Type B pancreatic cell (in vitro differentiated cells): ENCODE measurements around the gene SELPLG. TPM values are rescaled to one million over a fixed set of nuclear protein-coding genes. Genes with fewer than 3 reads are reported as not detected.

Source experiments
- DNase-seq: peaks from one replicate; pipeline ENCODE4 v3.0.0; 2021; ENCODE audit warnings: mixed read lengths; ENCODE audit not compliant: unreplicated experiment; ENCODE audit errors: extremely low spot score
- H3K27ac Mint-ChIP-seq: 2 replicates; pipeline ENCODE4 v1.8.0; 2021; ENCODE audit warnings: mild to moderate bottlenecking, mixed read lengths
- H3K27me3 Mint-ChIP-seq: 2 replicates; pipeline ENCODE4 v1.8.0; 2021; ENCODE audit warnings: mixed read lengths
- H3K36me3 Mint-ChIP-seq: 2 replicates; pipeline ENCODE4 v1.8.0; 2021; ENCODE audit warnings: mixed read lengths
- H3K4me1 Mint-ChIP-seq: one replicate; pipeline ENCODE4 v1.8.0; 2021; ENCODE audit warnings: mixed read lengths; ENCODE audit not compliant: unreplicated experiment
- H3K4me3 Mint-ChIP-seq: 2 replicates; pipeline ENCODE4 v1.8.0; 2021; ENCODE audit warnings: mild to moderate bottlenecking, mixed read lengths
- H3K9me3 Mint-ChIP-seq: 2 replicates; pipeline ENCODE4 v1.8.0; 2021; ENCODE audit warnings: mixed read lengths
- total RNA-seq: library from RNA; stranded (reverse); gene quantifications from 2 replicates; pipeline ENCODE4 v1.2.1, GENCODE V29; 2021; ENCODE audit warnings: low replicate concordance
- TF ChIP-seq, protein P1 (sequence below): fragments of 200-600 bp; sonication (generic); conservative IDR thresholded peaks from 2 replicates; pipeline ENCODE4 v1.5.0; 2021; ENCODE audit warnings: antibody characterized with exemption, mild to moderate bottlenecking

Gene SELPLG
- total RNA-seq, 1 donor from 2014 or later = 0.48 TPM

DNA sequence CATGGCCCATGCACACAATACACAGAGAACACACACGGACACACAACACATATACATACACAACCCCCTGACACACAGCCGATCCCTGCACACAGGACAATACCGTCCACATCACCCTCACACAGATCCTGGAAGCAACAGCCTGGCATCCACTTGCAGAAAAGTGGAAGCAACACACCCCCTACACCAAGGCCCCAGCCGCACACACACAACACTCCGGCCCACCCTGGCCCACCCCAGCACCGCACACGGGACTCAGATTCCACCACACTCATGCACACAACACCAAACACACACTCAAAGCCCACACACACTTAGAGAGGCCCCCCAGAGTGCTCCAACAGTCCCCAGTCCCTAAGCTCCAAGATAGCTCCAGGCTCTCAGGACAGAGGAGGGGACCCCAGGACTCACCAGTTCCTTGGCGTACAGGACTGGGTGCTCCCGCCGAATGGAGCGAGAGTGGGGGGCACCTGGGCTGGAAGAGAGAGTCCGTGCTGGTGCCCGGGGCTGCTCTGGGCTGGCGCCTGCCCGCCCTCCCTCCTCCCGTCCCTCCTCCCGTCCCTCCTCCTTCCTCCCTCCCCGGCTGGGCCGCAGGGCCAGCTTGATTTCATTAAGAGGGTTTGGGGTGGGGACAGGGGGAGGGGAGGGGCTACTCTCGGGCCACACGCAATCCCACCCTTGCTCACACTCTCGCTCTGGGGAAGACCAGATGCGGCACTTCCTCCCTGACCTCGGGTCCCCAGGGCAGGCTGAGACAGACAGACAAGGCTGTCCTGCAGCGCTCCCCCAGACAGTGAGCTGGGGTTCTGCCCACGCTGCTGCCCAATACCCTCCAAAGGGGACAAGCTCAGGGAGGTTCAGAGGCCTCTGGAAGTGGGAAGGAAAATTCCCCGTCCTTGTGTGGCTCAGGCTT, 35.9 kb downstream of the SELPLG start, which contains the start of gene TMEM119:
Gene TMEM119 (minus strand): TSS at position 526 of the 913 bp plus-strand sequence. CDS start 5,701 bp downstream, outside the sequence.
- peak within 1 kb of the TSS; percentile 7 for H3K27ac Mint-ChIP-seq
- DNase-seq = no peak
- H3K36me3 Mint-ChIP-seq = no peaks in the 10 kb centered on the region
- H3K4me3 Mint-ChIP-seq = peak within 1 kb of the TSS; percentile 85
- peaks cover 7% of the 10 kb centered on the region for H3K4me1 Mint-ChIP-seq
- TF ChIP-seq, protein P1, sequence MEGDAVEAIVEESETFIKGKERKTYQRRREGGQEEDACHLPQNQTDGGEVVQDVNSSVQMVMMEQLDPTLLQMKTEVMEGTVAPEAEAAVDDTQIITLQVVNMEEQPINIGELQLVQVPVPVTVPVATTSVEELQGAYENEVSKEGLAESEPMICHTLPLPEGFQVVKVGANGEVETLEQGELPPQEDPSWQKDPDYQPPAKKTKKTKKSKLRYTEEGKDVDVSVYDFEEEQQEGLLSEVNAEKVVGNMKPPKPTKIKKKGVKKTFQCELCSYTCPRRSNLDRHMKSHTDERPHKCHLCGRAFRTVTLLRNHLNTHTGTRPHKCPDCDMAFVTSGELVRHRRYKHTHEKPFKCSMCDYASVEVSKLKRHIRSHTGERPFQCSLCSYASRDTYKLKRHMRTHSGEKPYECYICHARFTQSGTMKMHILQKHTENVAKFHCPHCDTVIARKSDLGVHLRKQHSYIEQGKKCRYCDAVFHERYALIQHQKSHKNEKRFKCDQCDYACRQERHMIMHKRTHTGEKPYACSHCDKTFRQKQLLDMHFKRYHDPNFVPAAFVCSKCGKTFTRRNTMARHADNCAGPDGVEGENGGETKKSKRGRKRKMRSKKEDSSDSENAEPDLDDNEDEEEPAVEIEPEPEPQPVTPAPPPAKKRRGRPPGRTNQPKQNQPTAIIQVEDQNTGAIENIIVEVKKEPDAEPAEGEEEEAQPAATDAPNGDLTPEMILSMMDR = no peak
- no peaks in the 10 kb centered on the region for H3K27me3 Mint-ChIP-seq
- no peaks in the 10 kb centered on the region for H3K9me3 Mint-ChIP-seq

DNA sequence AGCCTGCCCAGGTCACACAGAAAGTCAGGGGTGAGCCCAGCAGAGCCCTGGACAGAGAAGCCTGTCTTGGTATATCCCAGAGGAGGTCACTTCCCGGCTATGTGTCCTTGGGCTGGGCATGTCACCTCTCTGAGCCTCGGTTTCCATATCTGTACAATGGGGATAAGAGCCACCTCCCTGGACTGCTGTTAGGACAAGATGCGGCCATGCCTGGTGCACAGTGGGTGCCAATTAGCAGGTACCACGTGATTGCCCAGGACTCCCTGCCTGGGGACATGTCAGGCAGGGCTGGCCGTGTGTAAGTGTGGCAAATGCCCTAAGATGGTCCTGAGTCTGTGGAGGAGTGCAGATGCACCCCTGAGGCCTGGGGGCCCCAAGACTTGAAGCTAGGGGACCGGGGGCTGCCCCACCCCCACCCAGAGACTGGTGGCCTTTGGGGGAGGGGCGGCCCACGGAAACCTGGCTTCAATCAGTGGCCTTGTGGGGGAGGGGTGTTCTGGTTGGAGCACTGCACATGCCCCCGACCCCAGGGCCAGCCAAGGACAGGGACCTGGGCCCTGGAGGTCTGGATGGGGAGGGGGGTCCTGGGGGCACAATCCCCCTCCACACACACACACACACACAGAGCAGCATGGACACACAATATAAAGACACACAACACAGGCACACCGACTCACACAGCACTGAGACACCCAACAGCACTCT, 36.7 kb downstream of the SELPLG start:
- peak overlapping the region; percentile 85 for H3K4me3 Mint-ChIP-seq
- H3K27me3 Mint-ChIP-seq = no peaks in the 10 kb centered on the region
- peak overlapping the region; percentile 7 for H3K27ac Mint-ChIP-seq
- H3K4me1 Mint-ChIP-seq = peaks cover 7% of the 10 kb centered on the region
- H3K36me3 Mint-ChIP-seq = no peaks in the 10 kb centered on the region
- DNase-seq = no peak
- no peaks in the 10 kb centered on the region for H3K9me3 Mint-ChIP-seq
- TF ChIP-seq, protein P1 = no peak

DNA sequence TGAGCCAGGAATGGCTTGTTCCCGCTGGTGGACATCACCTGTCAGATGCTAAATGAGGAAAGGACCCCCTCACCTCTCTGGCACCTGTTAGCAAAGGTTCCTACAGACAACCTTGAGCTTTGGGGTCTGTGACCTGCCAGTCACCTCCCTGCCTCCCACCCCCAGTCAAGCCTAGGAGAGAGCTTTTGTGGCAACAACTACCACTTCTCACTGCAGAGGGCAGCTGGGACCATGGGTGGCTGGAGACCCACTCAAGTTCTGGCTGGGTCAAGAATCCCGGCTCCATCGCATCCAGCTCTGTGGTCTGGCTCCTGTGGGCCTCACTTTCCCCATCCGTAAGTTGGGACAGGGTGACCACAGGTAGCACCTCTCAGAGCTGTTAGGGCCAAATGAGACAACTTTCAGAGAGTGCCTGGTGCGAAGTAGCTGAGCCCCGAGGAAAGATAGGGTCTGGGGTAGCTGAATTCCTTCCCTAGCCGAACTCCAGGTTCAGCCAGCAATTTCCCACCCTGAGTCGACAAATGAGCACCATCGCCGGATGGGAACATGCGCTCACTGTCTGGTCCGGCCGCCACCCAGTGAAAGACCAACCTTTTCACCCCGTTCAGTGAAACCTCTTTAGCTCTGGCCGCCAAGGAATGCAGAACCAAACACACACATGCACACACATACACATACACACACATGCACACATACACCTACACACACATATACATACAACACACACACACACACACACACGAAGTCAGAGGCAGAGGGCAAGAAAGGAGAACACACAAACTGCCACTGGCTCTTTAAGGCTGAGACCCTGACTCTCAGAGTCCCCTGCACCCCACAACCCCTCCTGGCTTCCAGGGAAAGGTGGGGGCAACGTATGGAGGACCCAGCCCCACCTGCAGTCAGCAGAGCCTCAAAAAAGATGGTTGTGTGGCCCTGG, 37.7 kb downstream of the SELPLG start:
- H3K27ac Mint-ChIP-seq = no peak overlapping the region
- H3K9me3 Mint-ChIP-seq = no peaks in the 10 kb centered on the region
- H3K4me3 Mint-ChIP-seq = no peak overlapping the region

DNA sequence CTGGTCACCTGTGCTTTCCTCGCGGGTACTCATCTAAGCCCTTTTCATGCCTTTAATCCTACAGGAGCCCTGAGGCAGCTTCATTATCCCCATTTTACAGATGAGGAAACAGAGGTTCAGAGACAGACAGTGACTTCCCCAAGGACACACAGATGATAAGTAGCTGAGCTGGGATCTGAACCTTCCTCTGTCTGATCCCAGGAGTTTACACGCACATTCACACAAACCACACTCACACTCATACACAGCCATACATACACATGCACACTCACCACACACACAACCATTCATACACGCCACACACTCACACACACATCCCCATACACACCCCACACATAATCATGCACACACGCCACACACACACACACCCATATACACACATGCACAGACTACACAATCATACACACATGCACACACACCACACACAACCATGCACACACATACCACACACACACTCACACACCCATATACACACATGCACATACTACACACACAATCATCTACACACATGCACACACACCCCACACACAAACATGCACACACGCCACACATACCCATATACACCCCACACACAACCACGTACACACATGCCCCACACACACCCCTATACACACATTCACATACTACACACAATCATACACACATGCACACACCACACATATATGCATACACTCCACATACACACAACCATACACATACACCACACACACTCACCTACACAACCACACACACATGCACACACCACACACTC, 38.6 kb downstream of the SELPLG start:
- Mint-ChIP-seq H3K4me3 (no peak overlapping the region), H3K36me3 (no peaks in the 10 kb centered on the region), H3K9me3 (no peaks in the 10 kb centered on the region), H3K27ac (no peak overlapping the region), H3K27me3 (no peaks in the 10 kb centered on the region), H3K4me1 (peaks cover 7% of the 10 kb centered on the region)
- TF ChIP-seq, protein P1 = no peak
- no peak for DNase-seq

More for the DNA sequence above, 37.7 kb downstream of the SELPLG start:
- no peak for DNase-seq
- TF ChIP-seq, protein P1 = no peak
- no peaks in the 10 kb centered on the region for H3K27me3 Mint-ChIP-seq
- no peaks in the 10 kb centered on the region for H3K36me3 Mint-ChIP-seq
- H3K4me1 Mint-ChIP-seq = peaks cover 7% of the 10 kb centered on the region
